ENCODE results near the gene PNPO. TPM values are rescaled to one million over a fixed set of nuclear protein-coding genes. Genes with fewer than 3 reads are reported as not detected.
"Not testable (repeated sequence)": the region's sequence is repeated elsewhere in the genome, so short reads cannot be mapped to it uniquely, and the experiment has no call there.

PNPO gene
- total RNA-seq, 1 experiment from 2014 or later = 28.4 TPM

DNA sequence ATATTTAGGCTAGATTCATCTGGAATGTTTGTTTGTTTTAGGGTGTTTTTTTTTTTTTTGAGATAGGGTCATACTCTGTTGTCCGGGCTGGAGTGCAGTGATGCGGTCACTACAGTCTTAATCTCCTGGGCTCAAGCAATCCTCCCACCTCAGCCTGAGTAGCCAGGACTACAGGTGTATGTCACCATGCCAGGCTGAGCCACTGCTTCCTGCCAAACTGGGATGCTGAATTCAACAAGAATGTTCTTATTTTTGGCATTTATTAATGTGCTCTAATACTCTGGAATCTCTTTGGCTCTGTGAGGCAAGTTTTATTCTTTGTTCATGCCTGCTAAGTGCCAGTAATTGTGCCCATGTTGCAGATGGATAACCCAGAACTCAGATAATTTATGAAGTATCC lies 23.8 kb upstream of the PNPO start:
- DNase-seq (ENCODE audit: low spot score) = no peak

DNA sequence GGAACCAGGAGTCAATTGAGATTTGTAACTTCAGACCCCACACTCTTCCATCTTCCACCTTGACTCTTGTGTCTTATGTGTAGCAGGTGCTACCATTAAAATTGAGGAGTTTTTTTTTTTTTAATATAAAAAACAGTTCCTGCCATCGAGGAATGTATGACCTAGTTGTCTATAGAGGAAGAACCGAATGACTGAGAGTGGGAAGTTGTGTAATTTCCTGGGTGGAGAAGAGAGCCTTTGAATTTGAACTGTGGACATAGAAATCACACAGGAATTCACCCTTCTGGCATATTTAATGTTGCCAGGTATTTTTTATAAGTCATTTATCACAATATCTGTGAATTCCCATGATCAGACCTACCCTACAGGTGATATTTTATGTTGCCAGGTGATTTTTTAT lies 23.4 kb upstream of the PNPO start:
- no peak for DNase-seq (ENCODE audit: low spot score)

GRCh38 chr17:47918991-47919390 lies 22.4 kb upstream of the PNPO start:
- no peak for DNase-seq (ENCODE audit: low spot score)

- not testable (repeated sequence) for DNase-seq (ENCODE audit: low spot score)
Observed at GRCh38 chr17:47919889-47920288, 21.5 kb upstream of the PNPO start.

DNA sequence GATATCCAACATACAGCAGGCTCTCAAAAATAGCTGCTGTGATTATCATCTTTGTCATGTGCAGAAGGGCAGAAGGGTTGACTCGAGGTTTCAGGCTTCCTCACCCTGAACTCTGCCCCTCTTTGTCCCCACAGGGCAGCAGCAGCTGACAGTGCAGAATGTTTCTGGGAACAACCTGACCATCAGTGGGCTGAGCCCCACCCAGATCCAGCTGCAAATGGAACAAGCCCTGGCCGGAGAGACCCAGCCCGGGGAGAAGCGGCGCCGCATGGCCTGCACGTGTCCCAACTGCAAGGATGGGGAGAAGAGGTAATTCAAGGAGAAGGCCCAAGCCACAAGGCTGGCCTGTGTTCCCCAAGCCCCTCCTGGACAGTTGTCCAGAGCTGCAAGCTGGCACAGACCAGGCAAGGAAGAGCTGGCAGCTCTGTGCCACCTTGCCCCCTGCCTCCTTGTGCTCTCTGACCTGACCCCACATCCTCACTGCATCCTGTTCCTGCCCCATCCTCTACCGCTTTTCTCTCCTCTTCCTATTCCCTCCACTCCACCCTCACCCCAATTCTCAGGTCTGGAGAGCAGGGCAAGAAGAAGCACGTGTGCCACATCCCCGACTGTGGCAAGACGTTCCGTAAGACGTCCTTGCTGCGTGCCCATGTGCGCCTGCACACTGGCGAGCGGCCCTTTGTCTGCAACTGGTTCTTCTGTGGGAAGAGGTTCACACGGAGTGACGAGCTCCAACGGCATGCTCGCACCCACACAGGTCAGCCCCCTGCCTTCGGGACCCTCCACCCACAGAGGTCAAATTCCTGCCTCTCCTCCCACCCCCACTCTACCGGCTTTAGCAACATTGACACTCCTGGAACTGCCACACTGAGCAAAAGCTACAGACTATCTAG lies 16.3 kb upstream of the PNPO start:
- DNase-seq (ENCODE audit: low spot score) = no peak

DNA sequence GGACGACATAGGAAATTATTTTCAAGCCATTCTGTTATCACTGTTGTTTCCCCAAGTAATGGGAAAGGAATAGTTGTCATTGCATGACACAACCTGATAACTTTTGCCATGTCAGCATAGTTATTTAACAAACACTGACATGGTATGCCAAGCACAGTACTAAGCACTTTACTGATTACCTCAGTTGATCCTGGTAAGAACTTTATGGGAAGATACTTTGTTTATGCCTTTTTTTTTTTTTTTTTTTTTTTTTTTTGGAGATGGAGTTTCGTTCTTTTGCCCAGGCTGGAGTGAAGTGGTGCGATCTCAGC lies 15.7 kb upstream of the PNPO start:
- no peak for DNase-seq (ENCODE audit: low spot score)

DNA sequence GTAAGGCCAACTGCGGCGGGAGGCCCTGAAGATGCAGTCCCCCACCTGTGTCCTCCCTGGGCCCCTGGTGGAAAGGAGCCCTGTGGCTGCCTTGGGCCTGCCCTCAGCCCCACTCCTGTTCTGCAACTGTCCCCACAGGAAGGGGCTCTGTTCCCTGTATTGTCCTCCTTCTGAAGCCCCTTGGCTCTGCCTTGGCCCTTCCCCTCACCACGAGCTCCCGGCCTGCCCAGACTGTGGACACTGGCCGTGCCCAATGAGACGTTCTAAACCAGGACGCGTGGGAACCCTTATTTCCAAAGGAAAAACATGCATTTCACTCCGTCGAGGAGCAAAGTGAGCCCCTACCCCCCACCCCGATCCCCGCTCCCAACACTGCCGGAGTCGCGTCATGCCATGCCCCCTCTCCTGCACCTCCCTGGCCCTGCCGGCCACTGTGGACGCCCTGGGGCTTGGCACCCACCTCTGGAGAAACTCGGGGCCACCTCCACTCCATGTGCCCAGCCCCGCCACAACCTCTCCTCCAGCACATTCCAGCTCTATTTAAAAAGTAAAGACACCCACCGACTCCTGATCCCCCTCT lies 13.5 kb upstream of the PNPO start:
- DNase-seq (ENCODE audit: low spot score) = no peak

GRCh38 chr17:47928415-47928814 lies 13.0 kb upstream of the PNPO start:
- no peak for DNase-seq (ENCODE audit: low spot score)

DNA sequence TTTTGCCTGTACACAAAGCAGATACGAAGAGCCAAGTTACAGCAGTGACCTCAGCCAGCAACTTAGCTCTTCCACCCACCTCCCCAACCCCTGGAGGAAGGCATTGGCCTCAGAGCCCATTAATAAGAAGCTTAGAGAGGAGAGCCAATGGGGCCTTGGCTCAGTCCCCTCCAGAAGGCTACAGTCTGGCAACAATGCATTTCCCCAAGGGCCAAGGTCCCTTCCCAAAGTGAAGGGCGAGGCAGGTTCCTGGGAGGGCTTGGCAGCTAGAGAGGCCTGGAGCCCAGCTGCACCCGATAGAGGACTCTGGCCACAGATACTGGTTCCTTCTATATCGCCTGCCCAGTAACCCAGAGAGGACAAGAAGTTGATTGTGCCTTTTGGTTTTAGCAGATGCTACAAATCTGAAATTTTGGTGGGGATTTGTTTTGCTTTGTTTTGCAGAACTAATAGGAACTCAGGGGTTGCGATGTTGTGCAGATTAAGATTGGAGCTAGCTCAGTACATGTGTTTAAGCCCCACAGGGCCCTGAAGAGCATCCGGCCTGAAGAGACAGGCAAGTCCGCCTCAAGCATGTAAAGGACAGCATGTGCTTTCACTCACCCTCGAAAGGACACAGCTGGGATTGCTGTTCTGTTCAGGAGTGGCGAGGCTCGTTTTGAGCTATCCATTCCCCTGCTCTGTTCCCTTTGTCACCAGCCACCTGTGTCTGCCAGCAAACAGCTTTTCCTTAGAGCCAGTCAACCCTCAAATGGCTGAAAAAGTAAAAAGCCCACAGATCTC lies 12.0 kb upstream of the PNPO start:
- DNase-seq (ENCODE audit: low spot score) = no peak

- DNase-seq (ENCODE audit: low spot score) = no peak
Observed at GRCh38 chr17:47931848-47932247, 9.5 kb upstream of the PNPO start.

GRCh38 chr17:47934856-47935255 lies 6.5 kb upstream of the PNPO start:
- DNase-seq (ENCODE audit: low spot score) = no peak

DNA sequence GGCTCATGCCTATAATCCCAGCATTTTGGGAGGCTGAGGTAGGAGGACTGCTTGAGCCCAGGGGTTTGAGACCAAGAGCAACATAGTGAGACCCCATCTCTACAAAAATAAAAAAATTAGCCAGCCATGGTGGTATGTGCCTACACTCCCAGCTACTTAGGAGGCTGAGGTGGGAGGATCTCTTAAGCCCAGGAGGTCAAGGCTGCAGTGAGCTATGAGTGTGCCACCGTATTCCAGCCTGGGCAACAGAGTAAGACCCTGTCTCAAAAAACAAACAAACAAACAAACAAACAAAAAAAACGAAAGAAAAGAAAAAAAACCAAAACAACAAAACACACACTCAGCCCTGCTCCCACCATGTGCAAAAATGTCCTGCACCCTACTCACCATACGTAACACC lies 5.9 kb upstream of the PNPO start:
- not testable (repeated sequence) for DNase-seq (ENCODE audit: low spot score)

GRCh38 chr17:47935961-47936360 lies 5.4 kb upstream of the PNPO start:
- DNase-seq (ENCODE audit: low spot score) = peak; percentile 24

- no peak for DNase-seq (ENCODE audit: low spot score)
Observed at GRCh38 chr17:47937941-47938340, 3.4 kb upstream of the PNPO start.

- DNase-seq (ENCODE audit: low spot score) = no peak
Observed at GRCh38 chr17:47942096-47942510, 732 bp downstream of the PNPO start.

- DNase-seq (ENCODE audit: low spot score) = no peak
Observed at GRCh38 chr17:47942568-47942967, 1.2 kb downstream of the PNPO start.

DNA sequence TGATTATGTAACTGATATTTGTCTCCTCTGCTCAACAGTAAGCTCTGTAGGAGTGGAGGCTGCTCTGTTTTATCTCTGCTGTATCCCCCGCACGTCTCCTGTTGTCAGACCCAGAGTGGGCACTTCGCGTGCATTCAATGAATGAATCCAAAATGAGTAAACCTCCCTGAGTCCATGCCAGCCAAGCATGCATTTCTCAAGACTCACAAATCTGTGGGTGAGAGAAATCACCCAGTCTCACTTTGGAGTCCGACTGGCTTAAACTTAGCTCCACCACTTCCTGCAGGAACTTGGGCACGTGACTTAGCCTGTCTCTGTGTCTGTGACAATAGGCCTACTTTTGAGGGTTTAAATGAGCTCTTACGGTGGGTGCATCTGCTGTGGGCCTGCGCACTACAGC lies 3.7 kb downstream of the PNPO start:
- no peak for DNase-seq (ENCODE audit: low spot score)

DNA sequence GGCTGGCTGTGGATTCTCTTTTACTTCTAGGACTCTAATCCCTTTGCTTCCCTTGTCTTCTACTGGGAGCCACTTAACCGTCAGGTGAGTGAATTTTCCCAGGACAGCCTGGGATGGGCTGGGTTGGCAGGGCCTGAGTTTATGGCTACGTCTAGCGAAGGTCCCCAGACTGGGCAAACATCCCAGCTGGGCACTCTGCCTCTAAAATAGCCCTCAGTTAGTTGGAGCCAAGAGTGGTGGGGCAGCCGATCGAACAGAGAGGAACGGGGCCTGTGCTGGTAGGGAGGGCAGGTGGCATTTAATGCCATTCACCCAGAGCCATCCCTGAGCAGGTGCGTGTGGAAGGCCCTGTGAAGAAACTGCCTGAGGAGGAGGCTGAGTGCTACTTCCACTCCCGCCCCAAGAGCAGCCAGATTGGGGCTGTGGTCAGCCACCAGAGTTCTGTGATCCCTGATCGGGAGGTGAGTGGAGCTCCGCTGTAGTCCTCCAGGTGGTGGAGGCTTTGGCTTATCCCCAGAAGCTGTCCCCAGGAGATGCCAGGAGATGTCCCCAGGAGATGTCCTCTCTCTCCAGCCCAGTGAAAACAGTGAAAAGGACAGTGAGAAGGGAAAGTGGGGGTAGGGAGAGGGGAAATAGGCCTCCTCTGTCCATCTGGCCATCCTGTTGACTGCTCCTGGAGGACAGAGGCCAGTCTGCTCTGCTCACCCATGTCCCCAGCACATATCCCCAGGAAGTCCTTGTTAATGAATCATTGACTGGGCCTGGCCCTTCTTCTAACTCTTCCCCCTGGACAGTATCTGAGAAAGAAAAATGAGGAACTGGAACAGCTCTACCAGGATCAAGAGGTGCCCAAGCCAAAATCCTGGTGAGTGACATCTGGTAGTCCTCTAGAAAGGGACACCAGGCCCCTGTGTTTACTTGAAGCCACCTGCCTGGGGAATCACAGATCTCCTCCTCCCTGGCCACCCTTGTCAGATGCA lies 4.4 kb downstream of the PNPO start:
- DNase-seq (ENCODE audit: low spot score) = no peak

GRCh38 chr17:47946516-47946915 lies 5.1 kb downstream of the PNPO start:
- DNase-seq (ENCODE audit: low spot score) = no peak

DNA sequence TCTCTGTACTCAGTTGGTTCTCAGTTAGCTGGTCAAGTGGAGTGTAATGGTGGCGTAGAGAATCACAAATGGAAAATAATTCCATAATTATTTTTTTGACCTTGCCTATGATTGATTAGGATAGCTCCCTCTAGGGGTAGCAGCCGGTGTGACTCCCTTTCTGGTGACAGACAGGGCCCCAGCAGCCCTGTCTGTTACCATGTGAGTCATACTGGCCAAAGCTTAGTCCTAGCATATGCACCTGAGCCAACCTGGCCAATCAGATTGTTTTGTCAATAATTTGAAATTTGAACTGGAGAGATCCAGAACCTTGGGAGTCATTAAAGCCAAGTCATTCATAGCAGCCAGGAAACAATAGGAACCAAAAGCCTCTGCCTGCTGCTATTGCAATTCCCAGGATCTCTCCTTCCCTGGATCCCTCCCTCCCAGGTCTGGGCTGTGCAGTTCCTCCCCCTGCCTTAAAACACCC lies 5.6 kb downstream of the PNPO start:
- peak; percentile 93 for DNase-seq (ENCODE audit: low spot score)

GRCh38 chr17:47948706-47949196 lies 7.4 kb downstream of the PNPO start:
- DNase-seq (ENCODE audit: low spot score) = no peak

Data from HT-29 (cell line).